Measurements from ENCODE around the gene DAND5. TPM values are rescaled to one million over a fixed set of nuclear protein-coding genes. Genes with fewer than 3 reads are reported as not detected.
A peak's percentile ranks its signal among the peaks of the same experiment; 100 is the strongest.

DAND5 gene
- total and polyA plus RNA-seq, 2 of the 13 experiments (the other 11 are each of a cell fraction or from before 2014, with no cell fraction given) = 0.04 TPM; not detected in 1

DNA sequence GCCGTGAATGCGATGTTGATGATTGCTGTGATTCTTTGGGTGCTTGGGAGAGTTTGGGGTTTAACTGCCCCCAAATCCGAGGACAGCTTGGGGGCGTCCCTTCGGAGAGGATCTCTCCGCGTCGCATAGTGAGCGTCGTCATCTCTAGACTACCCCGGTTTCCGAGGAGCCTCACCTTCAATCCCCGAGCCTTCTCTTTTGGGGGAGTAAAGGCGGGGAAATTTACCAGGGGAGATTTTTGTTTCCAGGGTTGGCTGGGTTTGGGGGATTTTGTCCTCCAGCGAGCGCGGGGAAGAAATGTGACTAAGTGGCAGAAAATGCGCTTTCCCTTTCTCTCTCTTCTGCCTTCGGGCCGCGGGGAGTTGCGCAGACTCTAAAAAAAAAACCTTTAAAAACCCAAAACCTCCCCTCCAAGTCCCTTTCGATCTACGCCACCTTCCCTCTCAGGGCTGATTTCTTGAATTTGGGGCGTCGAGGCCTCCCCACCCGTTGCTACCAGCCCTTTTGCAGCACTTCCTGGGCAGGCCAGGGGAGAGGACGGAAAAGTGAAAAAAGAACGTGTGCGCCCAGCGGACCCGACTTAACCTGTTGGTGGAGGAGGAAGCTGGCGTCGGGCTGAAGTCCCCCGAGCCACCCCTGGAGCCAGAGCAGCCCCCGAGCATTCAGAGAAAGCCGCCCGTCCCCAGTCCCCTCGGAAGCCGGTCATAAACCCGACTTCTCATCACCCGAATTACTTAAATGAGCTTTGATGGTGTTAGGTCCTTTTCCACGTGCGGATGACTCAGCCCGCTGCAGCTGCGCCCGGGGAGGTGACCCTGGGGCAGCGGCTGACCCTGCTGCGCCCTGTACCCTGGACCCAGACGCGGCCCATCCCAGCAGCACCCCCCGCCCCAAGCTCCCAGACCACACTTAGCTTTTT lies 43.6 kb downstream of the DAND5 start (continued):
- TF ChIP-seq MAFK (conservative IDR thresholded peaks at IDR 0.05 in 1 of 2, IDR thresholded peaks at IDR 0.05 in 1 of 2; ENCODE audit: low read length in 2 of 2) = no peak
- TF ChIP-seq, protein P1, sequence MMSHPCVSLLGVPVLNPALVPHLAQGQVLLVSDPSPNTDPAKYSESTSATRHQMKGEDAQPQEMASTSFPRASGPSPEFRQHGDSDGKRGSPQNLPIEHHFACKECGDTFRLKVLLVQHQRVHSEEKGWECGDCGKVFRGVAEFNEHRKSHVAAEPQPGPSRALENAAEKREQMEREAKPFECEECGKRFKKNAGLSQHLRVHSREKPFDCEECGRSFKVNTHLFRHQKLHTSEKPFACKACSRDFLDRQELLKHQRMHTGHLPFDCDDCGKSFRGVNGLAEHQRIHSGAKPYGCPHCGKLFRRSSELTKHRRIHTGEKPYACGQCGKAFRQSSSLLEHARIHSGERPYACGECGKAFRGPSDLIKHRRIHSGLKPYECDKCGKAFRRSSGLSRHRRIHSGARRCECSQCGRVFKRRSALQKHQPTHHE (CRISPR knock-in tag; IDR thresholded peaks at IDR 0.05; ENCODE audit: borderline replicate concordance) = no peak
- TF ChIP-seq, protein P2, sequence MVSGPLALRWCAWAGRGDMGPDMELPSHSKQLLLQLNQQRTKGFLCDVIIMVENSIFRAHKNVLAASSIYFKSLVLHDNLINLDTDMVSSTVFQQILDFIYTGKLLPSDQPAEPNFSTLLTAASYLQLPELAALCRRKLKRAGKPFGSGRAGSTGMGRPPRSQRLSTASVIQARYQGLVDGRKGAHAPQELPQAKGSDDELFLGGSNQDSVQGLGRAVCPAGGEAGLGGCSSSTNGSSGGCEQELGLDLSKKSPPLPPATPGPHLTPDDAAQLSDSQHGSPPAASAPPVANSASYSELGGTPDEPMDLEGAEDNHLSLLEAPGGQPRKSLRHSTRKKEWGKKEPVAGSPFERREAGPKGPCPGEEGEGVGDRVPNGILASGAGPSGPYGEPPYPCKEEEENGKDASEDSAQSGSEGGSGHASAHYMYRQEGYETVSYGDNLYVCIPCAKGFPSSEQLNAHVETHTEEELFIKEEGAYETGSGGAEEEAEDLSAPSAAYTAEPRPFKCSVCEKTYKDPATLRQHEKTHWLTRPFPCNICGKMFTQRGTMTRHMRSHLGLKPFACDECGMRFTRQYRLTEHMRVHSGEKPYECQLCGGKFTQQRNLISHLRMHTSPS (CRISPR knock-in tag; IDR thresholded peaks at IDR 0.05; ENCODE audit: low read depth) = no peak
- 0 out of 2 replicates have a peak, but pooled peaks have one; percentile 55 for TF ChIP-seq MXD4 (CRISPR knock-in tag; IDR thresholded peaks at IDR 0.05)
- TF ChIP-seq TAF15 (IDR thresholded peaks at IDR 0.05; ENCODE audit: low read depth, low read length, poor library complexity, severe bottlenecking) = no peak
- TF ChIP-seq ZNF260 (CRISPR knock-in tag; IDR thresholded peaks at IDR 0.05; ENCODE audit: borderline replicate concordance, low read depth) = no peak
- no peak for TF ChIP-seq MED13 (CRISPR knock-in tag; IDR thresholded peaks at IDR 0.05)
- TF ChIP-seq, protein P3, sequence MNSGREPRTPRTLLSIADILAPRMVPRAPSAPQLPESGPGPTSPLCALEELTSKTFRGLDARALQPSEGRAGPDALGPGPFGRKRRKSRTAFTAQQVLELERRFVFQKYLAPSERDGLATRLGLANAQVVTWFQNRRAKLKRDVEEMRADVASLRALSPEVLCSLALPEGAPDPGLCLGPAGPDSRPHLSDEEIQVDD (CRISPR knock-in tag; IDR thresholded peaks at IDR 0.05; ENCODE audit: borderline replicate concordance) = no peak
- no peak for TF ChIP-seq ZNF484 (CRISPR knock-in tag; IDR thresholded peaks at IDR 0.05; ENCODE audit: borderline replicate concordance, low read depth)
- TF ChIP-seq ZNF644 (CRISPR knock-in tag; IDR thresholded peaks at IDR 0.05; ENCODE audit: low read depth) = no peak
- TF ChIP-seq FOXK1 (CRISPR knock-in tag; IDR thresholded peaks at IDR 0.05; ENCODE audit: borderline replicate concordance, low read depth) = no peak
- peak; percentile 87 for TF ChIP-seq HOXA3 (CRISPR knock-in tag; IDR thresholded peaks at IDR 0.05)
- peak; percentile 95 for TF ChIP-seq RARA (CRISPR knock-in tag; IDR thresholded peaks at IDR 0.05)
- TF ChIP-seq, protein P4, sequence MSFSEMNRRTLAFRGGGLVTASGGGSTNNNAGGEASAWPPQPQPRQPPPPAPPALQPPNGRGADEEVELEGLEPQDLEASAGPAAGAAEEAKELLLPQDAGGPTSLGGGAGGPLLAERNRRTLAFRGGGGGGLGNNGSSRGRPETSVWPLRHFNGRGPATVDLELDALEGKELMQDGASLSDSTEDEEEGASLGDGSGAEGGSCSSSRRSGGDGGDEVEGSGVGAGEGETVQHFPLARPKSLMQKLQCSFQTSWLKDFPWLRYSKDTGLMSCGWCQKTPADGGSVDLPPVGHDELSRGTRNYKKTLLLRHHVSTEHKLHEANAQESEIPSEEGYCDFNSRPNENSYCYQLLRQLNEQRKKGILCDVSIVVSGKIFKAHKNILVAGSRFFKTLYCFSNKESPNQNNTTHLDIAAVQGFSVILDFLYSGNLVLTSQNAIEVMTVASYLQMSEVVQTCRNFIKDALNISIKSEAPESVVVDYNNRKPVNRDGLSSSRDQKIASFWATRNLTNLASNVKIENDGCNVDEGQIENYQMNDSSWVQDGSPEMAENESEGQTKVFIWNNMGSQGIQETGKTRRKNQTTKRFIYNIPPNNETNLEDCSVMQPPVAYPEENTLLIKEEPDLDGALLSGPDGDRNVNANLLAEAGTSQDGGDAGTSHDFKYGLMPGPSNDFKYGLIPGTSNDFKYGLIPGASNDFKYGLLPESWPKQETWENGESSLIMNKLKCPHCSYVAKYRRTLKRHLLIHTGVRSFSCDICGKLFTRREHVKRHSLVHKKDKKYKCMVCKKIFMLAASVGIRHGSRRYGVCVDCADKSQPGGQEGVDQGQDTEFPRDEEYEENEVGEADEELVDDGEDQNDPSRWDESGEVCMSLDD (CRISPR knock-in tag; IDR thresholded peaks at IDR 0.05; ENCODE audit: borderline replicate concordance) = 0 out of 2 replicates have a peak, but pooled peaks have one; percentile 74
- no peak for TF ChIP-seq STAT5B (CRISPR knock-in tag; IDR thresholded peaks at IDR 0.05)
- no peak for TF ChIP-seq ZNF660 (CRISPR knock-in tag; IDR thresholded peaks at IDR 0.05; ENCODE audit: borderline replicate concordance, low read depth)
- TF ChIP-seq ZNF256 (CRISPR knock-in tag; conservative IDR thresholded peaks at IDR 0.05) = no peak
- no peak for TF ChIP-seq ZNF879 (CRISPR knock-in tag; IDR thresholded peaks at IDR 0.05)
- TF ChIP-seq, protein P5, sequence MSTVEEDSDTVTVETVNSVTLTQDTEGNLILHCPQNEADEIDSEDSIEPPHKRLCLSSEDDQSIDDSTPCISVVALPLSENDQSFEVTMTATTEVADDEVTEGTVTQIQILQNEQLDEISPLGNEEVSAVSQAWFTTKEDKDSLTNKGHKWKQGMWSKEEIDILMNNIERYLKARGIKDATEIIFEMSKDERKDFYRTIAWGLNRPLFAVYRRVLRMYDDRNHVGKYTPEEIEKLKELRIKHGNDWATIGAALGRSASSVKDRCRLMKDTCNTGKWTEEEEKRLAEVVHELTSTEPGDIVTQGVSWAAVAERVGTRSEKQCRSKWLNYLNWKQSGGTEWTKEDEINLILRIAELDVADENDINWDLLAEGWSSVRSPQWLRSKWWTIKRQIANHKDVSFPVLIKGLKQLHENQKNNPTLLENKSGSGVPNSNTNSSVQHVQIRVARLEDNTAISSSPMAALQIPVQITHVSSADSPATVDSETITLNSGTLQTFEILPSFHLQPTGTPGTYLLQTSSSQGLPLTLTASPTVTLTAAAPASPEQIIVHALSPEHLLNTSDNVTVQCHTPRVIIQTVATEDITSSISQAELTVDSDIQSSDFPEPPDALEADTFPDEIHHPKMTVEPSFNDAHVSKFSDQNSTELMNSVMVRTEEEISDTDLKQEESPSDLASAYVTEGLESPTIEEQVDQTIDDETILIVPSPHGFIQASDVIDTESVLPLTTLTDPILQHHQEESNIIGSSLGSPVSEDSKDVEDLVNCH (CRISPR knock-in tag; IDR thresholded peaks at IDR 0.05) = no peak

All from HepG2 (cell line).